B cell (primary cell): ENCODE measurements around the gene STXBP4. TPM values are rescaled to one million over a fixed set of nuclear protein-coding genes. Genes with fewer than 3 reads are reported as not detected.

Source experiments
- ATAC-seq: fragments of 200-7000 bp; cut with Tn5 transposase; one replicate; pipeline ENCODE4 v1.10.0; 2021; ENCODE audit warnings: low read depth, mild to moderate bottlenecking, moderate number of reproducible peaks, moderate library complexity
- CTCF ChIA-PET: fragments of 350-600 bp; sonication (Branson Sonifier 250); formaldehyde crosslinking; loops from one replicate; lab custom pipeline; 2021; ENCODE audit warnings: antibody characterized with exemption, inconsistent platforms; lab: Charles Lee
- POLR2A ChIA-PET: fragments of 350-600 bp; sonication (Branson Sonifier 250); formaldehyde crosslinking; loops from one replicate; lab custom pipeline; 2021; ENCODE audit warnings: antibody characterized with exemption; lab: Charles Lee
- DNase-seq: peaks from one replicate; pipeline ENCODE4 v3.0.0; 2013
- H2AFZ ChIP-seq: 2 replicates; pipeline ENCODE4 v1.6.1; 2012; ENCODE audit warnings: mild to moderate bottlenecking, low read depth, low read length; ENCODE audit not compliant: insufficient read depth, poor library complexity, severe bottlenecking
- H3K27ac ChIP-seq, 2 donors: 1 replicate in 1 of 2; 2 replicates in 1 of 2; pipeline ENCODE4 v1.5.1; 2012 to 2013; ENCODE audit warnings: low read length in 2 of 2, mild to moderate bottlenecking in 2 of 2, moderate library complexity in 1 of 2
- H3K27me3 ChIP-seq, 4 experiments: fragments of 200-600 bp in 1 of 4; sonication (generic) in 1 of 4; replicated peaks in 1 of 4; 1 replicate in 2 of 4; 2 replicates in 2 of 4; pipeline versions ENCODE4 v1.6.1 to v1.7.0; 2013 to 2016; ENCODE audit warnings: low read length in 3 of 4, mild to moderate bottlenecking in 2 of 4, mixed read lengths in 1 of 4, moderate library complexity in 1 of 4; ENCODE audit not compliant: insufficient read depth in 4 of 4, control insufficient read depth in 3 of 4; ENCODE audit errors: control extremely low read depth in 1 of 4
- H3K36me3 ChIP-seq, 2 experiments: replicated peaks in 1 of 2; 1 replicate in 1 of 2; 2 replicates in 1 of 2; pipeline versions ENCODE4 v1.6.1 to v1.7.1; 2013; ENCODE audit warnings: low read length in 1 of 2; ENCODE audit not compliant: insufficient read depth in 2 of 2, control insufficient read depth in 1 of 2; ENCODE audit errors: control extremely low read depth in 1 of 2, extremely low read depth in 1 of 2
- H3K4me1 ChIP-seq, 2 donors: fragments of 200-600 bp in 1 of 2; sonication (generic) in 1 of 2; 1 replicate in 1 of 2; 2 replicates in 1 of 2; pipeline versions ENCODE4 v1.5.1 to v1.6.1; 2013 to 2017; ENCODE audit warnings: low read length in 2 of 2; ENCODE audit not compliant: control insufficient read depth in 2 of 2, insufficient read depth in 2 of 2
- H3K4me2 ChIP-seq: replicated peaks from 2 replicates; pipeline ENCODE3; 2012; ENCODE audit warnings: mild to moderate bottlenecking, low read depth, low read length; ENCODE audit not compliant: poor library complexity, severe bottlenecking
- H3K4me3 ChIP-seq, 5 experiments: fragments of 200-600 bp in 1 of 5; sonication (generic) in 1 of 5; 1 replicate in 3 of 5; 2 replicates in 2 of 5; pipeline versions ENCODE4 v1.5.1 to v1.7.0; 2011 to 2016; ENCODE audit warnings: low read length in 4 of 5, mild to moderate bottlenecking in 4 of 5, low read depth in 2 of 5, control low read depth in 1 of 5, moderate library complexity in 1 of 5; ENCODE audit not compliant: insufficient read depth in 1 of 5; ENCODE audit errors: control extremely low read depth in 1 of 5, extremely low read depth in 1 of 5
- H3K79me2 ChIP-seq: fragments of 200-600 bp; sonication (generic); one replicate; pipeline ENCODE4 v1.6.0; 2016; ENCODE audit warnings: low read length; ENCODE audit not compliant: control insufficient read depth, insufficient read depth
- H3K9ac ChIP-seq: fragments of 200-600 bp; sonication (generic); 2 replicates; pipeline ENCODE4 v1.6.1; 2017; ENCODE audit warnings: mild to moderate bottlenecking, low read length, moderate library complexity
- H3K9me3 ChIP-seq, 3 donors: one replicate each; pipeline versions ENCODE4 v1.6.1 to v1.7.1; 2013; ENCODE audit warnings: low read length in 2 of 3; ENCODE audit not compliant: control insufficient read depth in 2 of 3, insufficient read depth in 1 of 3; ENCODE audit errors: control extremely low read depth in 1 of 3
- H4K20me1 ChIP-seq: 2 replicates; pipeline ENCODE4 v1.6.0; 2012; ENCODE audit warnings: mild to moderate bottlenecking, low read length; ENCODE audit not compliant: insufficient read depth, control insufficient read depth, poor library complexity, severe bottlenecking
- H3K27ac Mint-ChIP-seq: one replicate; pipeline ENCODE4 v1.8.0; 2021; ENCODE audit warnings: mixed read lengths
- H3K27me3 Mint-ChIP-seq: one replicate; pipeline ENCODE4 v1.8.0; 2021; ENCODE audit warnings: mixed read lengths
- H3K4me1 Mint-ChIP-seq: one replicate; pipeline ENCODE4 v1.8.0; 2021; ENCODE audit warnings: mixed read lengths
- H3K4me3 Mint-ChIP-seq: one replicate; pipeline ENCODE4 v1.8.0; 2021; ENCODE audit warnings: mixed read lengths
- H3K9me3 Mint-ChIP-seq: one replicate; pipeline ENCODE4 v1.8.0; 2022; ENCODE audit warnings: mixed read lengths; ENCODE audit not compliant: insufficient read depth
- CTCF ChIP-seq: fragments of 200-600 bp; IDR thresholded peaks from one replicate; pipeline ENCODE4 v1.8.0; 2022; ENCODE audit warnings: antibody characterized with exemption, mild to moderate bottlenecking
- EZH2 ChIP-seq: IDR thresholded peaks from 2 replicates; pipeline ENCODE4 v1.6.1; 2012; ENCODE audit warnings: borderline replicate concordance, low read depth, mild to moderate bottlenecking, moderate library complexity, low read length; ENCODE audit not compliant: insufficient read depth, poor library complexity, severe bottlenecking
- WGBS: methylation state at CpG from one replicate; pipeline ENCODE4 v1.1.5; 2013; ENCODE audit warnings: missing lambda C conversion rate; ENCODE audit not compliant: insufficient coverage; 5-methylcytosine and 5-hydroxymethylcytosine counted together
- intact Hi-C: fragments of 100-400 bp; cut with micrococcal nuclease; formaldehyde crosslinking; loops from one replicate; pipeline ENCODE4 v1.10.0; 2022
- polyA plus RNA-seq: library from polyadenylated mRNA; depleted of rRNA; stranded (reverse); fragments of >200 nt; gene quantifications from 2 replicates; pipeline ENCODE4 v1.2.3, GENCODE V29; 2012
- total RNA-seq, 2 donors: library from RNA; stranded (reverse); fragments of 120-200 nt in 1 of 2; gene quantifications; 1 replicate in 1 of 2; 2 replicates in 1 of 2; pipeline versions ENCODE4 v1.2.3 to v1.2.4, GENCODE V29; 2013 to 2022

The STXBP4 gene
- total and polyA plus RNA-seq, 2 donors (not counting 1 experiment from before 2014, with no cell fraction given), result 1.2 to 11.4 TPM

GRCh38 chr17:55110521-55110920, 142.0 kb downstream of the STXBP4 start:
- H3K9me3 ChIP-seq, result peaks cover 0 to 11% (median 2%) of the 10 kb centered on the region in 3 donors
- Mint-ChIP-seq H3K4me3 (no peak overlapping the region), H3K27ac (no peak overlapping the region), H3K9me3 (peaks cover 10% of the 10 kb centered on the region), H3K4me1 (no peaks in the 10 kb centered on the region), H3K27me3 (no peaks in the 10 kb centered on the region)
- TF ChIP-seq EZH2 (no peak), CTCF (no peak)
- H3K27ac ChIP-seq, result no peak overlapping the region
- no peak for ATAC-seq
- POLR2A ChIA-PET, result no interaction called here
- no peak overlapping the region for H3K4me3 ChIP-seq
- no peaks in the 10 kb centered on the region for H3K4me1 ChIP-seq
- no peaks in the 10 kb centered on the region for H3K79me2 ChIP-seq
- H3K4me2 ChIP-seq, result no peak overlapping the region
- H3K9ac ChIP-seq, result no peak overlapping the region
- H4K20me1 ChIP-seq, result no peaks in the 10 kb centered on the region
- CTCF ChIA-PET, result no interaction called here
- intact Hi-C loops, result no loop called here
- no peaks in the 10 kb centered on the region for H3K36me3 ChIP-seq
- 100% methylated on average over 1 of the region's 2 CpGs for WGBS
- DNase-seq, result no peak
- no peaks in the 10 kb centered on the region for H3K27me3 ChIP-seq
- H2AFZ ChIP-seq, result no peak overlapping the region

DNA sequence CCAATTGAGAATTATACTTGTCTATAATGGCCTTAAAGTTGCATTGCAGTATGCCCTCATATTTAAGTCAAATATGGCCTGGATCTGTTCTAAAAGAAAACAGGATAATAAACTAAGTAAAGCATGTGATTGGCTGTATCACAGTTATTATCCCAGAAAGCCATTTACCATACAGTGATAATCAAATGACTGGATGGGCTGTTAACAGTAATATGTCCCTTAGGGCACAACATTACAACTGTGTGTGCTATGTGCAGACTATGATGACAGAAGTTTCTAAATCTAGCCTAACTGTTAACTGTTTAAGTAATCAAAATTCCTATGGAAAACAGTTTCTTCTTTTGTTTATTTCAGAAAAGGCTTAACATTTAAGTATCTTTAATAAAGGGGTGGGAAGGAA, 145.7 kb downstream of the STXBP4 start:
- Histone ChIP-seq H3K9me3 (no peaks in the 10 kb centered on the region), H3K79me2 (no peaks in the 10 kb centered on the region), H3K36me3 (no peaks in the 10 kb centered on the region), H3K27ac (no peak overlapping the region), H2AFZ (no peak overlapping the region), H4K20me1 (no peaks in the 10 kb centered on the region), H3K27me3 (no peaks in the 10 kb centered on the region), H3K4me3 (no peak overlapping the region), H3K4me2 (no peak overlapping the region), H3K9ac (no peak overlapping the region), H3K4me1 (no peaks in the 10 kb centered on the region)
- intact Hi-C loops, result no loop called here
- ChIA-PET CTCF (no interaction called here), POLR2A (no interaction called here)
- H3K4me1 Mint-ChIP-seq, result no peaks in the 10 kb centered on the region
- no peak overlapping the region for H3K4me3 Mint-ChIP-seq
- H3K27ac Mint-ChIP-seq, result no peak overlapping the region
- H3K27me3 Mint-ChIP-seq, result no peaks in the 10 kb centered on the region
- DNase-seq (no peak), ATAC-seq (no peak)
- H3K9me3 Mint-ChIP-seq, result no peaks in the 10 kb centered on the region
- TF ChIP-seq EZH2, result no peak
